ENCODE measurements around the gene ZNF710.

Gene ZNF710

GRCh38 chr15:90008607-90009006 lies 7.5 kb downstream of the ZNF710 start:
- WGBS (ENCODE audit: extremely low coverage, insufficient coverage, insufficient read length): no CpG with 5 or more reads among the region's 7 CpGs

GRCh38 chr15:90009301-90010022 lies 8.3 kb downstream of the ZNF710 start:
- H3K79me2 ChIP-seq (ENCODE audit: control insufficient read depth, insufficient read depth, low read length, poor library complexity): no peaks in the 10 kb centered on the region
- H2AK5ac ChIP-seq (ENCODE audit: low read length): no peak overlapping the region

More at GRCh38 chr15:90008607-90009006, 7.5 kb downstream of the ZNF710 start:
- H4K91ac ChIP-seq (ENCODE audit: low read depth, low read length): no peak overlapping the region
- H3K14ac ChIP-seq (ENCODE audit: low read length): no peak overlapping the region
- peaks cover 3% of the 10 kb centered on the region for H3K9me3 ChIP-seq (ENCODE audit: insufficient read depth, low read depth, low read length)
- DNase-seq: no peak
- no peak overlapping the region for H3K18ac ChIP-seq (ENCODE audit: low read length)
- H3K27me3 ChIP-seq (ENCODE audit: insufficient read depth, low read length): no peaks in the 10 kb centered on the region
- no peak overlapping the region for H3K27ac ChIP-seq (ENCODE audit: low read depth, low read length)
- no peaks in the 10 kb centered on the region for H3K79me2 ChIP-seq (ENCODE audit: control insufficient read depth, insufficient read depth, low read length, poor library complexity)
- H4K8ac ChIP-seq (ENCODE audit: low read depth, low read length): no peak overlapping the region
- H2AK5ac ChIP-seq (ENCODE audit: low read length): no peak overlapping the region
- no peak overlapping the region for H3K9ac ChIP-seq (ENCODE audit: low read length)
- H3K4me2 ChIP-seq (ENCODE audit: low read length): no peak overlapping the region
- H2BK5ac ChIP-seq (ENCODE audit: low read depth, low read length, poor library complexity): no peak overlapping the region
- H3K4me1 ChIP-seq (ENCODE audit: control insufficient read depth in 1 of 2, insufficient read depth in 2 of 2, low read length in 2 of 2): peaks cover 15 to 22% of the 10 kb centered on the region in 2 experiments
- peaks cover 7% of the 10 kb centered on the region for H3K79me1 ChIP-seq (ENCODE audit: low read length)
- no peak overlapping the region for H2BK120ac ChIP-seq (ENCODE audit: insufficient read depth, low read length, poor library complexity)
- H3K23ac ChIP-seq (ENCODE audit: low read length): no peak overlapping the region
- H2AFZ ChIP-seq (ENCODE audit: insufficient read depth, low read length, poor library complexity): no peak overlapping the region
- H4K12ac ChIP-seq (ENCODE audit: low read depth, low read length): no peak overlapping the region
- no peak overlapping the region for H3K4ac ChIP-seq (ENCODE audit: low read depth, low read length)
- H3K4me3 ChIP-seq (ENCODE audit: low read depth, low read length): no peak overlapping the region
- no peak overlapping the region for H2BK12ac ChIP-seq (ENCODE audit: low read length)
- H3K36me3 ChIP-seq (ENCODE audit: control insufficient read depth in 1 of 2, insufficient read depth in 2 of 2, low read length in 2 of 2): peaks cover 3% of the 10 kb centered on the region in 2 experiments

GRCh38 chr15:90011705-90012104 lies 10.6 kb downstream of the ZNF710 start:
- Histone ChIP-seq H2AFZ (ENCODE audit: insufficient read depth, low read length, poor library complexity) (no peak overlapping the region), H3K23ac (ENCODE audit: low read length) (no peak overlapping the region), H4K12ac (ENCODE audit: low read depth, low read length) (no peak overlapping the region), H4K8ac (ENCODE audit: low read depth, low read length) (no peak overlapping the region), H3K18ac (ENCODE audit: low read length) (no peak overlapping the region), H2AK5ac (ENCODE audit: low read length) (no peak overlapping the region), H3K27ac (ENCODE audit: low read depth, low read length) (no peak overlapping the region), H3K4me2 (ENCODE audit: low read length) (no peak overlapping the region), H3K4ac (ENCODE audit: low read depth, low read length) (no peak overlapping the region), H3K27me3 (ENCODE audit: insufficient read depth, low read length) (no peaks in the 10 kb centered on the region), H3K9me3 (ENCODE audit: insufficient read depth, low read depth, low read length) (peaks cover 3% of the 10 kb centered on the region), H3K14ac (ENCODE audit: low read length) (no peak overlapping the region), H3K36me3 (ENCODE audit: control insufficient read depth in 1 of 2, insufficient read depth in 2 of 2, low read length in 2 of 2) (peaks cover 3% of the 10 kb centered on the region in 2 experiments), H3K79me2 (ENCODE audit: control insufficient read depth, insufficient read depth, low read length, poor library complexity) (no peaks in the 10 kb centered on the region), H2BK5ac (ENCODE audit: low read depth, low read length, poor library complexity) (no peak overlapping the region), H3K79me1 (ENCODE audit: low read length) (no peaks in the 10 kb centered on the region), H3K9ac (ENCODE audit: low read length) (no peak overlapping the region), H2BK12ac (ENCODE audit: low read length) (no peak overlapping the region), H2BK120ac (ENCODE audit: insufficient read depth, low read length, poor library complexity) (no peak overlapping the region), H3K4me1 (ENCODE audit: control insufficient read depth in 1 of 2, insufficient read depth in 2 of 2, low read length in 2 of 2) (peaks cover 0 to 1% of the 10 kb centered on the region in 2 experiments), H4K91ac (ENCODE audit: low read depth, low read length) (no peak overlapping the region), H3K4me3 (ENCODE audit: low read depth, low read length) (no peak overlapping the region)
- WGBS (ENCODE audit: extremely low coverage, insufficient coverage, insufficient read length): no CpG with 5 or more reads among the region's 8 CpGs
- no peak for DNase-seq

More at GRCh38 chr15:90009301-90010022, 8.3 kb downstream of the ZNF710 start:
- H3K9ac ChIP-seq (ENCODE audit: low read length): no peak overlapping the region
- no peak overlapping the region for H4K91ac ChIP-seq (ENCODE audit: low read depth, low read length)
- H3K4me1 ChIP-seq (ENCODE audit: control insufficient read depth in 1 of 2, insufficient read depth in 2 of 2, low read length in 2 of 2): peaks cover 15% of the 10 kb centered on the region in 2 experiments
- no peak overlapping the region for H3K14ac ChIP-seq (ENCODE audit: low read length)
- no peak overlapping the region for H3K18ac ChIP-seq (ENCODE audit: low read length)
- peaks cover 3% of the 10 kb centered on the region in 2 experiments for H3K36me3 ChIP-seq (ENCODE audit: control insufficient read depth in 1 of 2, insufficient read depth in 2 of 2, low read length in 2 of 2)
- DNase-seq: no peak
- no peak overlapping the region for H2AFZ ChIP-seq (ENCODE audit: insufficient read depth, low read length, poor library complexity)
- H3K27ac ChIP-seq (ENCODE audit: low read depth, low read length): no peak overlapping the region
- no peak overlapping the region for H4K8ac ChIP-seq (ENCODE audit: low read depth, low read length)
- H2BK120ac ChIP-seq (ENCODE audit: insufficient read depth, low read length, poor library complexity): no peak overlapping the region
- H3K4me3 ChIP-seq (ENCODE audit: low read depth, low read length): no peak overlapping the region
- H2BK5ac ChIP-seq (ENCODE audit: low read depth, low read length, poor library complexity): no peak overlapping the region
- no peak overlapping the region for H3K4me2 ChIP-seq (ENCODE audit: low read length)
- no peak overlapping the region for H3K23ac ChIP-seq (ENCODE audit: low read length)
- H3K4ac ChIP-seq (ENCODE audit: low read depth, low read length): no peak overlapping the region
- H3K9me3 ChIP-seq (ENCODE audit: insufficient read depth, low read depth, low read length): peaks cover 3% of the 10 kb centered on the region
- no CpG with 5 or more reads among the region's 6 CpGs for WGBS (ENCODE audit: extremely low coverage, insufficient coverage, insufficient read length)
- H3K79me1 ChIP-seq (ENCODE audit: low read length): peaks cover 7% of the 10 kb centered on the region
- no peak overlapping the region for H2BK12ac ChIP-seq (ENCODE audit: low read length)
- no peaks in the 10 kb centered on the region for H3K27me3 ChIP-seq (ENCODE audit: insufficient read depth, low read length)
- no peak overlapping the region for H4K12ac ChIP-seq (ENCODE audit: low read depth, low read length)

- Histone ChIP-seq H3K79me2 (ENCODE audit: control insufficient read depth, insufficient read depth, low read length, poor library complexity) (no peaks in the 10 kb centered on the region), H3K9me3 (ENCODE audit: insufficient read depth, low read depth, low read length) (peaks cover 3% of the 10 kb centered on the region), H3K4me2 (ENCODE audit: low read length) (no peak overlapping the region), H3K36me3 (ENCODE audit: control insufficient read depth in 1 of 2, insufficient read depth in 2 of 2, low read length in 2 of 2) (peaks cover 3% of the 10 kb centered on the region in 2 experiments), H3K23ac (ENCODE audit: low read length) (no peak overlapping the region), H3K14ac (ENCODE audit: low read length) (no peak overlapping the region), H2BK120ac (ENCODE audit: insufficient read depth, low read length, poor library complexity) (no peak overlapping the region), H2BK5ac (ENCODE audit: low read depth, low read length, poor library complexity) (no peak overlapping the region), H2AFZ (ENCODE audit: insufficient read depth, low read length, poor library complexity) (no peak overlapping the region), H3K27ac (ENCODE audit: low read depth, low read length) (no peak overlapping the region), H4K8ac (ENCODE audit: low read depth, low read length) (no peak overlapping the region), H3K9ac (ENCODE audit: low read length) (no peak overlapping the region), H3K27me3 (ENCODE audit: insufficient read depth, low read length) (no peaks in the 10 kb centered on the region), H3K79me1 (ENCODE audit: low read length) (no peaks in the 10 kb centered on the region), H2BK12ac (ENCODE audit: low read length) (no peak overlapping the region), H3K18ac (ENCODE audit: low read length) (no peak overlapping the region), H3K4ac (ENCODE audit: low read depth, low read length) (no peak overlapping the region), H3K4me3 (ENCODE audit: low read depth, low read length) (no peak overlapping the region), H4K91ac (ENCODE audit: low read depth, low read length) (no peak overlapping the region), H4K12ac (ENCODE audit: low read depth, low read length) (no peak overlapping the region), H2AK5ac (ENCODE audit: low read length) (no peak overlapping the region), H3K4me1 (ENCODE audit: control insufficient read depth in 1 of 2, insufficient read depth in 2 of 2, low read length in 2 of 2) (no peaks in the 10 kb centered on the region)
- no CpG with 5 or more reads among the region's 6 CpGs for whole genome bisulfite sequencing (ENCODE audit: extremely low coverage, insufficient coverage, insufficient read length)
- no peak for DNase-seq
Measured at GRCh38 chr15:90013503-90013937, 12.4 kb downstream of the ZNF710 start.

Measured in trophoblast cell (in vitro differentiated cells and primary cell).